ENCODE results near the gene SLC22A31.

Gene SLC22A31

GRCh38 chr16:89233678-89234490 lies 33.5 kb upstream of the SLC22A31 start:
- TF ChIP-seq FOXP2 (optimal IDR thresholded peaks at IDR 0.05; ENCODE audit: borderline replicate concordance, extremely low read depth, extremely low read length, insufficient read depth) (no peak), POLR2AphosphoS5 (IDR thresholded peaks at IDR 0.05; ENCODE audit: low read depth, low read length) (no peak), REST (IDR thresholded peaks at IDR 0.05; ENCODE audit: insufficient read depth in 1 of 2, low read depth in 2 of 2, low read length in 2 of 2) (no peak), SIN3A (IDR thresholded peaks at IDR 0.05; ENCODE audit: borderline replicate concordance, insufficient read depth, low read length) (no peak), TAF1 (IDR thresholded peaks at IDR 0.05; ENCODE audit: borderline replicate concordance, insufficient read depth, low read length) (no peak)

- no peak for TF ChIP-seq TAF1 (IDR thresholded peaks at IDR 0.05; ENCODE audit: borderline replicate concordance, insufficient read depth, low read length)
- TF ChIP-seq POLR2AphosphoS5 (IDR thresholded peaks at IDR 0.05; ENCODE audit: low read depth, low read length) = no peak
- no peak for TF ChIP-seq FOXP2 (optimal IDR thresholded peaks at IDR 0.05; ENCODE audit: borderline replicate concordance, extremely low read depth, extremely low read length, insufficient read depth)
- no peak for TF ChIP-seq REST (IDR thresholded peaks at IDR 0.05; ENCODE audit: insufficient read depth in 1 of 2, low read depth in 2 of 2, low read length in 2 of 2)
- no peak for TF ChIP-seq SIN3A (IDR thresholded peaks at IDR 0.05; ENCODE audit: borderline replicate concordance, insufficient read depth, low read length)
Observed at GRCh38 chr16:89232107-89232506, 31.8 kb upstream of the SLC22A31 start.

- TF ChIP-seq TAF1 (IDR thresholded peaks at IDR 0.05; ENCODE audit: borderline replicate concordance, insufficient read depth, low read length) (no peak), POLR2AphosphoS5 (IDR thresholded peaks at IDR 0.05; ENCODE audit: low read depth, low read length) (no peak), REST (IDR thresholded peaks at IDR 0.05; ENCODE audit: insufficient read depth in 1 of 2, low read depth in 2 of 2, low read length in 2 of 2) (no peak), SIN3A (IDR thresholded peaks at IDR 0.05; ENCODE audit: borderline replicate concordance, insufficient read depth, low read length) (no peak), FOXP2 (optimal IDR thresholded peaks at IDR 0.05; ENCODE audit: borderline replicate concordance, extremely low read depth, extremely low read length, insufficient read depth) (no peak)
Observed at GRCh38 chr16:89230255-89230654, 29.9 kb upstream of the SLC22A31 start.

GRCh38 chr16:89224665-89225064 lies 24.3 kb upstream of the SLC22A31 start:
- no peak for TF ChIP-seq REST (IDR thresholded peaks at IDR 0.05; ENCODE audit: insufficient read depth in 1 of 2, low read depth in 2 of 2, low read length in 2 of 2)
- no peak for TF ChIP-seq TAF1 (IDR thresholded peaks at IDR 0.05; ENCODE audit: borderline replicate concordance, insufficient read depth, low read length)
- TF ChIP-seq FOXP2 (optimal IDR thresholded peaks at IDR 0.05; ENCODE audit: borderline replicate concordance, extremely low read depth, extremely low read length, insufficient read depth) = no peak
- TF ChIP-seq POLR2AphosphoS5 (IDR thresholded peaks at IDR 0.05; ENCODE audit: low read depth, low read length) = no peak
- no peak for TF ChIP-seq SIN3A (IDR thresholded peaks at IDR 0.05; ENCODE audit: borderline replicate concordance, insufficient read depth, low read length)

All from PFSK-1 (cell line).